CD4-positive, CD25-positive, alpha-beta regulatory T cell (primary cell): ENCODE measurements around the gene PRKAR2A. TPM values are rescaled to one million over a fixed set of nuclear protein-coding genes. Genes with fewer than 3 reads are reported as not detected.

Experiments
- ATAC-seq, 2 donors: fragments of 150-1000 bp; cut with Tn5 transposase; one replicate each; pipeline ENCODE4 v1.10.0; 2021; ENCODE audit warnings: low read depth in 2 of 2, moderate number of reproducible peaks in 2 of 2, moderate library complexity in 1 of 2
- DNase-seq, 3 donors: peaks; one replicate each; pipeline versions ENCODE4 v3.0.0 to v3.0.0-alpha.2; 2012 to 2022; ENCODE audit warnings: mixed read lengths in 1 of 3
- H3K27ac ChIP-seq: one replicate; pipeline ENCODE4 v1.7.0; 2013; ENCODE audit warnings: mild to moderate bottlenecking, low read length; ENCODE audit not compliant: insufficient read depth, poor library complexity, severe bottlenecking
- H3K27me3 ChIP-seq: one replicate; pipeline ENCODE4 v1.7.0; 2013; ENCODE audit warnings: low read length; ENCODE audit not compliant: control insufficient read depth, insufficient read depth
- H3K36me3 ChIP-seq: one replicate; pipeline ENCODE4 v1.7.0; 2013; ENCODE audit warnings: mild to moderate bottlenecking, low read length, moderate library complexity; ENCODE audit not compliant: control insufficient read depth, insufficient read depth
- H3K4me1 ChIP-seq: 2 replicates; pipeline ENCODE4 v1.7.0; 2013; ENCODE audit warnings: mild to moderate bottlenecking, low read length; ENCODE audit not compliant: insufficient read depth, control insufficient read depth, poor library complexity, severe bottlenecking
- H3K4me3 ChIP-seq: one replicate; pipeline ENCODE4 v1.7.0; 2013; ENCODE audit warnings: low read depth, mild to moderate bottlenecking, low read length, moderate library complexity
- H3K9me3 ChIP-seq, 2 experiments: 1 replicate in 1 of 2; 2 replicates in 1 of 2; pipeline ENCODE4 v1.7.0; 2013; ENCODE audit warnings: low read length in 2 of 2, mild to moderate bottlenecking in 1 of 2, moderate library complexity in 1 of 2; ENCODE audit not compliant: control insufficient read depth in 2 of 2
- H3K27ac Mint-ChIP-seq, 3 donors: one replicate each; pipeline ENCODE4 v1.8.0; 2020 to 2022; ENCODE audit warnings: mild to moderate bottlenecking in 3 of 3, mixed read lengths in 3 of 3, moderate library complexity in 2 of 3
- H3K27me3 Mint-ChIP-seq: one replicate; pipeline ENCODE4 v1.8.0; 2022; ENCODE audit warnings: mild to moderate bottlenecking, mixed read lengths
- H3K36me3 Mint-ChIP-seq: one replicate; pipeline ENCODE4 v1.8.0; 2020; ENCODE audit warnings: mixed read lengths
- H3K4me1 Mint-ChIP-seq, 4 donors: one replicate each; pipeline ENCODE4 v1.8.0; 2020 to 2022; ENCODE audit warnings: mixed read lengths in 4 of 4, mild to moderate bottlenecking in 1 of 4
- H3K4me3 Mint-ChIP-seq, 4 donors: one replicate each; pipeline ENCODE4 v1.8.0; 2020 to 2022; ENCODE audit warnings: mild to moderate bottlenecking in 4 of 4, mixed read lengths in 4 of 4, moderate library complexity in 3 of 4
- H3K9me3 Mint-ChIP-seq, 7 donors: one replicate each; pipeline ENCODE4 v1.8.0; 2020 to 2022; ENCODE audit warnings: mixed read lengths in 7 of 7, mild to moderate bottlenecking in 3 of 7, moderate library complexity in 2 of 7
- polyA plus RNA-seq, 4 donors: library from polyadenylated mRNA; unstranded; fragments of 300-500 nt; fragmentation: Illumina TruSeq; gene quantifications; one replicate each; pipeline ENCODE4 v1.2.3, GENCODE V29; 2021
- total RNA-seq: library from RNA; stranded (reverse); gene quantifications from one replicate; pipeline ENCODE4 v1.2.3, GENCODE V29; 2022

Gene PRKAR2A
- total RNA-seq (29.3 TPM), polyA plus RNA-seq (10 to 100 TPM; 13.4 to 15.3 (median 14.3) TPM)

- Mint-ChIP-seq H3K4me1 (peaks cover 6 to 31% (median 22%) of the 10 kb centered on the region in 4 donors), H3K27ac (peak within 1 kb of the TSS; percentile 76 to 96 (median 95)), H3K36me3 (peaks cover 6% of the 10 kb centered on the region), H3K9me3 (no peaks in the 10 kb centered on the region), H3K27me3 (no peaks in the 10 kb centered on the region), H3K4me3 (peak within 1 kb of the TSS; percentile 84 to 93 (median 90))
- Histone ChIP-seq H3K4me1 (peaks cover 26% of the 10 kb centered on the region), H3K9me3 (no peaks in the 10 kb centered on the region), H3K27me3 (no peaks in the 10 kb centered on the region), H3K36me3 (no peaks in the 10 kb centered on the region), H3K27ac (peak within 1 kb of the TSS; percentile 65), H3K4me3 (peak within 1 kb of the TSS; percentile 84)
- DNase-seq (peak; percentile 70 to 85 (median 75)), ATAC-seq (peak; percentile 84)
Measured at GRCh38 chr3:48847504-48848423, at the start of gene PRKAR2A. Gene PRKAR2A, minus strand, starts transcription at chr3:48847874. Its CDS starts 278 bp downstream, at chr3:48847596.

- H3K27ac Mint-ChIP-seq = peak overlapping the region in 2 of 3 donors; percentile 87 to 98
- H3K27me3 ChIP-seq = no peaks in the 10 kb centered on the region
- no peaks in the 10 kb centered on the region for H3K9me3 Mint-ChIP-seq
- H3K36me3 ChIP-seq = peaks cover 6% of the 10 kb centered on the region
- H3K4me1 Mint-ChIP-seq = peaks cover 18 to 44% (median 35%) of the 10 kb centered on the region in 4 donors
- H3K27me3 Mint-ChIP-seq = peaks cover 7% of the 10 kb centered on the region
- DNase-seq (no peak), ATAC-seq (no peak)
- H3K4me3 ChIP-seq = peak overlapping the region; percentile 13
- H3K4me3 Mint-ChIP-seq = peak overlapping the region; percentile 69 to 96 (median 72)
- H3K27ac ChIP-seq = peak overlapping the region; percentile 77
- H3K9me3 ChIP-seq = no peaks in the 10 kb centered on the region
- peaks cover 29% of the 10 kb centered on the region for H3K4me1 ChIP-seq
- H3K36me3 Mint-ChIP-seq = peaks cover 3% of the 10 kb centered on the region
Measured at GRCh38 chr3:48896936-48897335, 49.3 kb upstream of the PRKAR2A start.

- peaks cover 9% of the 10 kb centered on the region for H3K36me3 Mint-ChIP-seq
- DNase-seq = no peak
- Histone ChIP-seq H3K27ac (no peak overlapping the region), H3K36me3 (peaks cover 10% of the 10 kb centered on the region), H3K4me1 (peaks cover 27% of the 10 kb centered on the region), H3K4me3 (no peak overlapping the region), H3K27me3 (no peaks in the 10 kb centered on the region), H3K9me3 (no peaks in the 10 kb centered on the region)
- H3K4me3 Mint-ChIP-seq = no peak overlapping the region
- H3K27ac Mint-ChIP-seq = no peak overlapping the region
- H3K9me3 Mint-ChIP-seq = no peaks in the 10 kb centered on the region
- H3K27me3 Mint-ChIP-seq = peaks cover 7% of the 10 kb centered on the region
- peaks cover 18 to 38% (median 31%) of the 10 kb centered on the region in 4 donors for H3K4me1 Mint-ChIP-seq
- no peak for ATAC-seq
Measured at GRCh38 chr3:48894516-48894915, 46.8 kb upstream of the PRKAR2A start.

- no peak for ATAC-seq
- Histone ChIP-seq H3K4me1 (no peaks in the 10 kb centered on the region), H3K36me3 (peaks cover 13% of the 10 kb centered on the region), H3K27me3 (no peaks in the 10 kb centered on the region), H3K4me3 (no peak overlapping the region), H3K27ac (no peak overlapping the region), H3K9me3 (no peaks in the 10 kb centered on the region)
- no peak for DNase-seq
- H3K27me3 Mint-ChIP-seq = no peaks in the 10 kb centered on the region
- no peak overlapping the region for H3K27ac Mint-ChIP-seq
- peaks cover 9% of the 10 kb centered on the region for H3K36me3 Mint-ChIP-seq
- H3K4me1 Mint-ChIP-seq = peaks cover under 1 to 18% (median 9%) of the 10 kb centered on the region in 4 donors
- H3K9me3 Mint-ChIP-seq = no peaks in the 10 kb centered on the region
- no peak overlapping the region for H3K4me3 Mint-ChIP-seq
Measured at GRCh38 chr3:48891606-48892005, 43.9 kb upstream of the PRKAR2A start.

- no peak overlapping the region for H3K4me3 Mint-ChIP-seq
- Histone ChIP-seq H3K36me3 (peaks cover 27% of the 10 kb centered on the region), H3K27me3 (no peaks in the 10 kb centered on the region), H3K4me1 (no peaks in the 10 kb centered on the region), H3K9me3 (no peaks in the 10 kb centered on the region), H3K4me3 (no peak overlapping the region), H3K27ac (no peak overlapping the region)
- no peak overlapping the region for H3K27ac Mint-ChIP-seq
- H3K36me3 Mint-ChIP-seq = peaks cover 33% of the 10 kb centered on the region
- H3K27me3 Mint-ChIP-seq = no peaks in the 10 kb centered on the region
- no peaks in the 10 kb centered on the region for H3K9me3 Mint-ChIP-seq
- peaks cover 0 to 18% (median 8%) of the 10 kb centered on the region in 4 donors for H3K4me1 Mint-ChIP-seq
- DNase-seq = no peak
- no peak for ATAC-seq
Measured at GRCh38 chr3:48885753-48886152, 38.1 kb upstream of the PRKAR2A start.

GRCh38 chr3:48881652-48882114, 34.0 kb upstream of the PRKAR2A start:
- Mint-ChIP-seq H3K27ac (no peak overlapping the region), H3K36me3 (peaks cover 34% of the 10 kb centered on the region), H3K9me3 (no peaks in the 10 kb centered on the region), H3K4me3 (no peak overlapping the region), H3K27me3 (no peaks in the 10 kb centered on the region), H3K4me1 (peaks cover 0 to 8% (median 5%) of the 10 kb centered on the region in 4 donors)
- Histone ChIP-seq H3K27ac (no peak overlapping the region), H3K4me3 (no peak overlapping the region), H3K36me3 (peaks cover 31% of the 10 kb centered on the region), H3K9me3 (no peaks in the 10 kb centered on the region), H3K4me1 (no peaks in the 10 kb centered on the region), H3K27me3 (no peaks in the 10 kb centered on the region)
- ATAC-seq = no peak
- no peak for DNase-seq

GRCh38 chr3:48881006-48881405, 33.3 kb upstream of the PRKAR2A start:
- Histone ChIP-seq H3K36me3 (peaks cover 31% of the 10 kb centered on the region), H3K4me3 (no peak overlapping the region), H3K27ac (no peak overlapping the region), H3K27me3 (no peaks in the 10 kb centered on the region), H3K9me3 (no peaks in the 10 kb centered on the region), H3K4me1 (no peaks in the 10 kb centered on the region)
- Mint-ChIP-seq H3K4me1 (peaks cover 0 to 8% (median 5%) of the 10 kb centered on the region in 4 donors), H3K27ac (peak overlapping the region in 1 of 3 donors; percentile 36), H3K27me3 (no peaks in the 10 kb centered on the region), H3K9me3 (no peaks in the 10 kb centered on the region), H3K4me3 (no peak overlapping the region), H3K36me3 (peaks cover 34% of the 10 kb centered on the region)
- ATAC-seq = no peak
- no peak for DNase-seq
